RWPE2 (cell line): ENCODE results near the gene TIMM50.

Experiments
- ATAC-seq: fragments of 200-7000 bp; cut with Tn5 transposase; 3 replicates; pipeline ENCODE4 v1.9.1; 2021; ENCODE audit warnings: low read depth
- DNase-seq: peaks from one replicate; pipeline ENCODE4 v3.0.0-alpha.2; 2020; ENCODE audit warnings: low spot score
- H3K27ac ChIP-seq: fragments of 450-650 bp; 2 replicates; pipeline ENCODE4 v1.5.1; 2017; ENCODE audit warnings: mild to moderate bottlenecking; ENCODE audit not compliant: poor library complexity, severe bottlenecking
- H3K27me3 ChIP-seq: fragments of 250-450 bp; sonication (Bioruptor Pico); 2 replicates; pipeline ENCODE4 v1.5.1; 2021; ENCODE audit warnings: mild to moderate bottlenecking, moderate library complexity; ENCODE audit not compliant: insufficient read depth, poor library complexity, severe bottlenecking
- H3K36me3 ChIP-seq: fragments of 250-450 bp; sonication (Bioruptor Pico); 2 replicates; pipeline ENCODE4 v1.5.1; 2020; ENCODE audit warnings: low read depth, mild to moderate bottlenecking, moderate library complexity
- H3K4me1 ChIP-seq: fragments of 250-450 bp; sonication (Bioruptor Pico); 2 replicates; pipeline ENCODE4 v1.5.1; 2021; ENCODE audit warnings: mild to moderate bottlenecking, moderate library complexity; ENCODE audit not compliant: insufficient read depth, poor library complexity, severe bottlenecking
- H3K4me3 ChIP-seq: fragments of 250-450 bp; sonication (Bioruptor Pico); 2 replicates; pipeline ENCODE4 v1.5.1; 2021; ENCODE audit warnings: mild to moderate bottlenecking, moderate library complexity; ENCODE audit not compliant: severe bottlenecking
- H3K9me3 ChIP-seq: fragments of 250-450 bp; sonication (Bioruptor Pico); 2 replicates; pipeline ENCODE4 v1.5.1; 2021; ENCODE audit warnings: mild to moderate bottlenecking, moderate library complexity; ENCODE audit not compliant: severe bottlenecking
- TF ChIP-seq, protein P1 (sequence below): fragments of 450-650 bp; IDR thresholded peaks from one replicate; pipeline ENCODE4 v1.5.1; 2017; ENCODE audit warnings: mild to moderate bottlenecking, moderate library complexity; ENCODE audit not compliant: poor library complexity, severe bottlenecking

The TIMM50 gene

GRCh38 chr19:39463403-39463802, 17.2 kb upstream of the TIMM50 start:
- H3K36me3 ChIP-seq = peaks cover 83% of the 10 kb centered on the region
- H3K4me1 ChIP-seq = no peaks in the 10 kb centered on the region
- TF ChIP-seq, protein P1, sequence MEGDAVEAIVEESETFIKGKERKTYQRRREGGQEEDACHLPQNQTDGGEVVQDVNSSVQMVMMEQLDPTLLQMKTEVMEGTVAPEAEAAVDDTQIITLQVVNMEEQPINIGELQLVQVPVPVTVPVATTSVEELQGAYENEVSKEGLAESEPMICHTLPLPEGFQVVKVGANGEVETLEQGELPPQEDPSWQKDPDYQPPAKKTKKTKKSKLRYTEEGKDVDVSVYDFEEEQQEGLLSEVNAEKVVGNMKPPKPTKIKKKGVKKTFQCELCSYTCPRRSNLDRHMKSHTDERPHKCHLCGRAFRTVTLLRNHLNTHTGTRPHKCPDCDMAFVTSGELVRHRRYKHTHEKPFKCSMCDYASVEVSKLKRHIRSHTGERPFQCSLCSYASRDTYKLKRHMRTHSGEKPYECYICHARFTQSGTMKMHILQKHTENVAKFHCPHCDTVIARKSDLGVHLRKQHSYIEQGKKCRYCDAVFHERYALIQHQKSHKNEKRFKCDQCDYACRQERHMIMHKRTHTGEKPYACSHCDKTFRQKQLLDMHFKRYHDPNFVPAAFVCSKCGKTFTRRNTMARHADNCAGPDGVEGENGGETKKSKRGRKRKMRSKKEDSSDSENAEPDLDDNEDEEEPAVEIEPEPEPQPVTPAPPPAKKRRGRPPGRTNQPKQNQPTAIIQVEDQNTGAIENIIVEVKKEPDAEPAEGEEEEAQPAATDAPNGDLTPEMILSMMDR = no peak
- no peak overlapping the region for H3K4me3 ChIP-seq
- DNase-seq (no peak), ATAC-seq (no peak)
- no peak overlapping the region for H3K27ac ChIP-seq
- no peaks in the 10 kb centered on the region for H3K9me3 ChIP-seq
- no peaks in the 10 kb centered on the region for H3K27me3 ChIP-seq

DNA sequence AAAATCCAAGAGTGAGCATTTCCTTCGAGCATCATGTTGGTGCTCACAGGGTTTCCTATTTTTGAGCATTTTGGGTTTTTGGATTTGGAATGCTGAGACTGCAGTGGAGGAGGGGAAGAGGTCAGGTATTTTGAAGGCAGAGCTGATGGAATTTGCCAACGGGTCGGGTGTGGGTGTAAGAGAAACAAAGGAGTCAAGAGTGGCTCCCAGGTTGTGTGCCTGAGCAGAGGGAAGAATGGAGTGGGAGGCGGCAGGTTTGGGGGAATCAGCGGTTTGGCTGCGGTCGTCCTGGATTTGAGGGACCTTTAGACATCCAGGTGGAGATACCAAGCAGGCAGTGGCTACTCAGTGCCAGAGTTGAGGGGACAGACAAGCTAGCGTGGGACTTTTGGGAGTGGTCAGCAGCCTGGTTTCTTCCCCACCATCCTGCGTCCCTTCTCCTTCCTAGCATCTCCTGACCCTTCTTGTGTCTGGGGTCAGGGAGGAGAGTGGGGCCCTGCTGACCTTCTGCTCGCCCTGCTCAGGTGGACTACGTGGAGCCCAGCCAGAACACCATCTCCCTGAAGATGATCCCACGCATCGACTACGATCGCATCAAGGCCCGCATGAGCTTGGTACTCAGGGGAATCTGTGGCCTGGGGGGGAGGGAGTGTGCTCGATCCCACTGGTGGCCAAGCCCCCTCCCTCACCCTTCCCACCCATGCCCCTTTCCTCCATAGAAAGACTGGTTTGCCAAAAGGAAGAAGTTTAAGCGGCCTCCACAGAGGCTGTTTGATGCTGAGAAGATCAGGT, 14.5 kb upstream of the TIMM50 start:
- ATAC-seq (no peak), DNase-seq (no peak)
- Histone ChIP-seq H3K27ac (no peak overlapping the region), H3K27me3 (no peaks in the 10 kb centered on the region), H3K4me3 (no peak overlapping the region), H3K9me3 (no peaks in the 10 kb centered on the region), H3K36me3 (peaks cover 83% of the 10 kb centered on the region), H3K4me1 (no peaks in the 10 kb centered on the region)
- TF ChIP-seq, protein P1 = no peak

DNA sequence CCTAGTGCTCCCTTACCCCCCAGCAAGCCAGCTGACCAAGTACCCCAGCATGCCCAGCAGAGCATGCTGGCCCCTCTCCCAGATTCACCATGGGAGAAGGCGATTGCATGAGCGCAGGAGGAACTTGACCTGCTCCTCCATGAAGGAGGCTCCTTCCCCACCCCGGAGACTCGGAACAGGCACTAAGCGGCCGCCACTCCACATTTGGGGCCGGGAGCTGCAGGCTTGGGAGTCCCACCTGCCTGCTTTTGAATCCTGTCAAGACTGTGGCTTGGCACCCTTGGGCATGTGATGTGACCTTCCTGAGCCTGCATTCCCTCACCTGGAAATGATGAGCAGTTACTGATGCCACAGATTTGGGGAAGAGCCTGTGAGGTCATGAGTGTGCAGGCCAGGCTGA, 12.7 kb upstream of the TIMM50 start:
- no peaks in the 10 kb centered on the region for H3K27me3 ChIP-seq
- DNase-seq = no peak
- H3K36me3 ChIP-seq = peaks cover 87% of the 10 kb centered on the region
- no peaks in the 10 kb centered on the region for H3K9me3 ChIP-seq
- H3K4me3 ChIP-seq = no peak overlapping the region
- ATAC-seq = no peak
- TF ChIP-seq, protein P1 = no peak
- no peaks in the 10 kb centered on the region for H3K4me1 ChIP-seq
- H3K27ac ChIP-seq = no peak overlapping the region

GRCh38 chr19:39469036-39469435, 11.6 kb upstream of the TIMM50 start:
- no peak overlapping the region for H3K27ac ChIP-seq
- ATAC-seq = no peak
- H3K4me1 ChIP-seq = no peaks in the 10 kb centered on the region
- peaks cover 89% of the 10 kb centered on the region for H3K36me3 ChIP-seq
- DNase-seq = no peak
- H3K9me3 ChIP-seq = no peaks in the 10 kb centered on the region
- no peaks in the 10 kb centered on the region for H3K27me3 ChIP-seq
- no peak overlapping the region for H3K4me3 ChIP-seq
- TF ChIP-seq, protein P1 = no peak

GRCh38 chr19:39469567-39469966, 11.1 kb upstream of the TIMM50 start:
- TF ChIP-seq, protein P1 = no peak
- DNase-seq = no peak
- no peaks in the 10 kb centered on the region for H3K27me3 ChIP-seq
- H3K27ac ChIP-seq = no peak overlapping the region
- H3K4me1 ChIP-seq = no peaks in the 10 kb centered on the region
- H3K9me3 ChIP-seq = no peaks in the 10 kb centered on the region
- no peak overlapping the region for H3K4me3 ChIP-seq
- ATAC-seq = no peak
- H3K36me3 ChIP-seq = peaks cover 89% of the 10 kb centered on the region
